Measurements from ENCODE around the gene CYP8B1. TPM values are rescaled to one million over a fixed set of nuclear protein-coding genes. Genes with fewer than 3 reads are reported as not detected.
"Not testable (repeated sequence)": the region's sequence is repeated elsewhere in the genome, so short reads cannot be mapped to it uniquely, and the experiment has no call there.

The CYP8B1 gene
- total RNA-seq, 1 donor from 2014 or later: not detected

GRCh38 chr3:42886294-42886822 lies 10.7 kb upstream of the CYP8B1 start:
- DNase-seq (ENCODE audit: low read depth in 2 of 2): no peak

GRCh38 chr3:42884324-42884723 lies 8.6 kb upstream of the CYP8B1 start:
- no peak for DNase-seq (ENCODE audit: low read depth in 2 of 2)

GRCh38 chr3:42883251-42883930 lies 7.7 kb upstream of the CYP8B1 start:
- not testable (repeated sequence) for DNase-seq (ENCODE audit: low read depth in 2 of 2)

GRCh38 chr3:42880601-42881451 lies 5.1 kb upstream of the CYP8B1 start:
- DNase-seq (ENCODE audit: low read depth in 2 of 2): peak; percentile 28 to 68

- no peak for DNase-seq (ENCODE audit: low read depth in 2 of 2)
Observed at GRCh38 chr3:42880183-42880582, 4.5 kb upstream of the CYP8B1 start.

GRCh38 chr3:42877881-42878280 lies 2.2 kb upstream of the CYP8B1 start:
- DNase-seq (ENCODE audit: low read depth in 2 of 2): no peak

- no peak for DNase-seq (ENCODE audit: low read depth in 2 of 2)
Observed at GRCh38 chr3:42876940-42877720, 1.5 kb upstream of the CYP8B1 start.

- no peak for DNase-seq (ENCODE audit: low read depth in 2 of 2)
Observed at GRCh38 chr3:42876401-42876800, 722 bp upstream of the CYP8B1 start.

GRCh38 chr3:42874749-42875148 lies 930 bp downstream of the CYP8B1 start:
- DNase-seq (ENCODE audit: low read depth in 2 of 2): no peak

- DNase-seq (ENCODE audit: low read depth in 2 of 2): no peak
Observed at GRCh38 chr3:42873221-42873982, 2.3 kb downstream of the CYP8B1 start.

GRCh38 chr3:42872718-42873117 lies 3.0 kb downstream of the CYP8B1 start:
- no peak for DNase-seq (ENCODE audit: low read depth in 2 of 2)

- DNase-seq (ENCODE audit: low read depth in 2 of 2): no peak
Observed at GRCh38 chr3:42871592-42872196, 4.0 kb downstream of the CYP8B1 start.

GRCh38 chr3:42868841-42869240 lies 6.8 kb downstream of the CYP8B1 start:
- DNase-seq (ENCODE audit: low read depth in 2 of 2): no peak

- no peak for DNase-seq (ENCODE audit: low read depth in 2 of 2)
Observed at GRCh38 chr3:42867138-42867537, 8.5 kb downstream of the CYP8B1 start.

GRCh38 chr3:42865256-42865655 lies 10.4 kb downstream of the CYP8B1 start:
- no peak for DNase-seq (ENCODE audit: low read depth in 2 of 2)

- no peak for DNase-seq (ENCODE audit: low read depth in 2 of 2)
Observed at GRCh38 chr3:42864321-42864950, 11.2 kb downstream of the CYP8B1 start.

GRCh38 chr3:42856544-42856943 lies 19.1 kb downstream of the CYP8B1 start:
- no peak for DNase-seq (ENCODE audit: low read depth in 2 of 2)

GRCh38 chr3:42855547-42856380 lies 19.9 kb downstream of the CYP8B1 start:
- DNase-seq (ENCODE audit: low read depth in 2 of 2): no peak

GRCh38 chr3:42855219-42855546 lies 20.5 kb downstream of the CYP8B1 start:
- DNase-seq (ENCODE audit: low read depth in 2 of 2): no peak

Measured in dermis microvascular lymphatic vessel endothelial cell (primary cell).